ENCODE measurements around the gene ERBB2.

- TF ChIP-seq CTCF (IDR thresholded peaks at IDR 0.05) = no peak
- no peak for TF ChIP-seq POLR2A (IDR thresholded peaks at IDR 0.05)
These were observed 65.3 kb downstream of the ERBB2 start for GRCh38 chr17:39765175-39765574.
